Fibroblast of skin of back (primary cell): Measurements from ENCODE around the gene SGCD.

Source experiments
- DNase-seq: peaks from one replicate; pipeline ENCODE4 v3.0.0-alpha.2; 2013

The SGCD gene

DNA sequence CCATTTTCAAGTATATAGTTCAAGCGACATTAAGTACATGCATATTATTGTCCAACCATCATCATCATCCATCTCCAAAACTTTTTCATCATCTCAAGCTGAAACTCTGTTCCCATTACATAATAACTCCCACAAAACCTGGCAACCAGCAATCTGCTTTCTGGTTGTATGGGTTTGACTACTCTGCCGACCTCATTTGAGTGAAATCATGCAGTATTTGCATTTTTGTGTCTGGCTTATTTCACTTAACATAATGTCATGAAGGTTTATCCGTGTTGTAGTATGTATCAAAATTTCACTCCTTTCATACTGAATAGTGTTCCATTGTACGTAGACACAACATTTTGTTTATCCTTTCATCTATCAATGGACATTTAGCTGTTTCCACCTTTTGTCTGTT, 74.8 kb downstream of the SGCD start:
- no peak for DNase-seq

- no peak for DNase-seq
These were observed 75.5 kb downstream of the SGCD start for GRCh38 chr5:156402387-156402921.

GRCh38 chr5:156405988-156406387, 79.0 kb downstream of the SGCD start:
- DNase-seq: no peak

- peak; percentile 55 for DNase-seq
These were observed 80.3 kb downstream of the SGCD start for GRCh38 chr5:156407251-156407650.

GRCh38 chr5:156409834-156410233, 82.9 kb downstream of the SGCD start:
- DNase-seq: no peak

GRCh38 chr5:156411185-156411613, 84.2 kb downstream of the SGCD start:
- peak; percentile 66 for DNase-seq

- no peak for DNase-seq
These were observed 85.0 kb downstream of the SGCD start for GRCh38 chr5:156411957-156412356.

DNA sequence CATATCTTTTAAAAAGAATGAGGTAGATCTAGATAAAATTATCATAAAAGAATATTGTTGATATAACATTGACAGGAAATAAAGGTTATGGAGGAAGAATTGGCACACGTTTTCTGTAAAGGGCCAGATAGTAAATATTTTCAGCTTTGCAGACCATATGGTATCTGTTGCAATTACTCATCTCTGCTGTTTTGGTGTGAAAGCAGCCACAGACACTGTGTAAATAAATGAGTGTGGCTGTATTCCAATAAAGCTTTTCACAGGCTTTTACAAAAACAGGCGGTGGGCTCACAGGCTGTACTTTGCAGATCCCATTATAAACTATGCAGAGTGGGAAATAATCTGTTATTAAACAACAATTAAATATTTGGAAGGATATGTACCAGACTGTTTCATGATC, 87.4 kb downstream of the SGCD start:
- DNase-seq: peak; percentile 62

GRCh38 chr5:156419661-156420060, 92.7 kb downstream of the SGCD start:
- no peak for DNase-seq

DNA sequence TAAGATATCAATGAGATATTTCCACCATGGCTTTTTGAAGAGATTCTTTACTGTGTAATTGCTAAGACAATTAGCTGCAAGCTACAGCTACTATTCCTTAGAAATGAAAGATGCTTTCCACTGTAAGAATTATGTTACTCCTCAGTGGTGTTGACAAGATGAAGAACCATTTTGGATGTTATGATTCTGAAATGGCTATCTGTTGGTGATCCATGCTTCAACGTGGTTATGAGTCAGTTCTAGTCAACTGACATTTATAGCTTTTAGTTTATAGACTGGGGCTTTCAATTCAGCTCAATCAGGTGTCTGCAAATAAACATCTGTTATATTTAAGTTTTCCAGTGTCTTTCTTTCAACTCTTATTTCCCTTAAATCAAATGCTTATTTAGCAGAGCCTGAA, 93.7 kb downstream of the SGCD start:
- DNase-seq: no peak

DNA sequence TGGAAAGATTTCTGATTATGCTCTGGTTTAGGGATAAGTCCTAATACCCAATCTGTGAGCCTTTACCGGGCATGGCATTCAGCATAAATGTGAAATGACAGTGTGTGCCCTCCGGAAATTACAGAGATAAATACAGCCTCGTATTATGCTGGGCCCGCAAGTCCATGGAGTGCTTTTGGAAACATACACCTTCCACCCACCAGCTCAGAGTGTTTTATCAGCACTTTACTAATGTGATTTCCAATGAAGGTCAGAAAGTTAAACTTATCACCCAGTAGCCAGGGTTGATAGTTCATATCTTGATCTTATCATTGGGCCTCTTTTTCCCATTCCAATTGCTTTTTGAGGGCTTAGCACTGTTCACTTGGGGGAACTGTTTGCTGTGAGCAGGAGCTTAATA, 94.8 kb downstream of the SGCD start:
- DNase-seq: no peak

GRCh38 chr5:156423597-156423996, 96.6 kb downstream of the SGCD start:
- DNase-seq: no peak

GRCh38 chr5:156427315-156427714, 100.4 kb downstream of the SGCD start:
- DNase-seq: no peak

- no peak for DNase-seq
These were observed 105.2 kb downstream of the SGCD start for GRCh38 chr5:156431956-156432829.

DNA sequence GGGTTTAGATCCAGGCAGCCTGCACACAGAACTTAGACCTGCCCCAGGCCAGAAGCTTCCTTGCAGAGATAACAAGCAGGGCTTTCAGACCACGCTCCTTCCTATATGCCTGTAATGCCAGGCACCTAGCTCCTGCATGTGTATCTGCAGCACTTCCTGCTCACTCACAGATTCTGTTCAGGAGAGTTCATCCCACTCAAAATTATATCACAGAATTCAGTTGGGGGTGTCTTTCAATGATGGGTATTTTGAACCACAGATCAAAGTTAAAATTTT, 105.8 kb downstream of the SGCD start:
- no peak for DNase-seq

DNA sequence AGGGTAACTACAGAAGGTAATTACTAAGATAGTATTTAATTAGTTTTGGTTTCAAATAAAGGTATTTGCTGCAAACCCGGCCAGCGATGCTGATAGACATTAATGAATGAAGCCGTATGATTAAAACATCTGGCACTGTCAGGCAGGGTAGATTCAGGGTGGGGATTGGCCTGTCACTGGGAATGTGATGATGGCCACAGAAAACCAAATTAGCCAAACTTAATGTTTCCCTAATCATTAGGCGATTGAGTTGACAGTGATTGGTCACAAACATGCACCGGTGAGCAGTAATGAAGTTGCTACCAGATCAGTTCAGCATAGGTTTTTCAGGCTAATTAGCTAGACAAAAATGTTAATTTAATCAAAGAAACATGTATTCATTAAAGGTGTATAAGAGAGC, 107.5 kb downstream of the SGCD start:
- DNase-seq: no peak

GRCh38 chr5:156435101-156435500, 108.1 kb downstream of the SGCD start:
- no peak for DNase-seq

- no peak for DNase-seq
These were observed 111.1 kb downstream of the SGCD start for GRCh38 chr5:156438076-156438475.

GRCh38 chr5:156444753-156445291, 117.9 kb downstream of the SGCD start:
- no peak for DNase-seq

DNA sequence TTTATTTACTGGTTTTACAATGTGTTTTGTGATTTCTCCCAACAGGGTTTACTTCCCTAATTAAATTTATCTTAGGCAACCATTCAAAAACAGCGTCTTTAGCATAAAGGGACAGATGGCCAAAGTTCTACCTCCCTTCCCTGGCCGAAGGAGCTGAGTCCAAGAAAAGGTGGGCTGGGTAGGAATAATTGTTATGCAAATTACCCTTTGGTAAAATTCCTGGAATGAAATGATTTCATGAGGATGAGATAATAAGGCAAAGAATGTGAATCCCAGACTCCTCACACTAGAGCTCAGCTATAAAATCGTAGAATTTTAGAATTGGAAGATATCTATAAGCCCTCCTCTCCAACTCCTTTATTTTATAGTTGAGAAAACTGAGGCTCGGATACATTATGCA, 119.6 kb downstream of the SGCD start:
- no peak for DNase-seq

DNA sequence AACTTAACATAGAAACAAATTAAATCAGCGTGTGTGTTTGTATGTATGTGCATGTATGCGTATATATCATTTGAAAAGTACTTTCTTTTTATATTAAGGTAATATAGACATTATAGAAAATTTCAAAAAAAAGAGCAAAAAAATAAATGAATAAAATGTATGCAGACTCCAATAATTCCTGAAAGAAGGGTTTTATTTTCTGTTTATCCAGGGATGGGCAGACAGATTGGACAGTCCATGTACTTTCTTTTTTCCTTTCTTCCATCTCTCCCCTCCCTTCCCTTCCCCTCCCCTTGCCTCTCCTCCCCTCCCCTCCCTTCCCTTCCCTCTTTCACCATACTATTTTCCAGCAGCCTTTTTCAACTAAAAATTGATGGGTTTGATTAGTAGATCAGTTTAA, 123.8 kb downstream of the SGCD start:
- no peak for DNase-seq

- no peak for DNase-seq
These were observed 124.5 kb downstream of the SGCD start for GRCh38 chr5:156451505-156451904.

GRCh38 chr5:156456857-156457256, 129.9 kb downstream of the SGCD start:
- DNase-seq: peak; percentile 18

DNA sequence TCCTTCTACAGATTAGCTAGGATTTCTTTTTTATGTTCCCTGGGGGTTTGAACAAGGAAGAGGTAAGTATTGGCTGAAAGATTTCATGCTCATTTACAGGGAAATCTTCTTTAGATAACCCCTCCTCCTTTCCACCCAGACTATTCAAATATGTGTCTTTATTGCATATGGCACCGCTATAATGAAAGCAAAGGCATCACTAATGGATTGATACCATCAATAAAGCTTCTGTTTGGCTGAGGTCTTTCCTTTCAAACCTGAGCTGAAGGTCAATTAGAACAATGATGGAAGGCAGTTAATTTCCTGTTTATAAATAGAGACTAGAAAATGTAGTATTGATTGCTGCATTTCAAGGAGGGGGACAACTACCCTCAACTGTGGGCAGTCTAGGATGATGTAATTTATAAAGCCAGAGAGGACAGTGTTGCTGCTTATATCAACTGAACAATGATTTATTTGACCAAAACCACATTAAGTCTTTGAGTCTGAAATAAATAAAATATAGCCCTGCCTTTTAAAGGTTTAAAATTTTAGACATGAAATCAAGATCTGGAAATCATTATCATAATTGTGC, 132.9 kb downstream of the SGCD start:
- no peak for DNase-seq
